Stimulated activated CD4-positive, alpha-beta T cell treated with anti-CD3 and anti-CD28 coated beads, TNF-alpha, amount 100 ng/mL, for 1 hour (primary cell): ENCODE data around the gene NASP.

Experiments used
- DNase-seq, 3 donors: peaks; one replicate each; pipeline ENCODE4 v3.0.0-alpha.2; 2020; ENCODE audit warnings: low read depth in 3 of 3, low spot score in 1 of 3

The NASP gene, protein sequence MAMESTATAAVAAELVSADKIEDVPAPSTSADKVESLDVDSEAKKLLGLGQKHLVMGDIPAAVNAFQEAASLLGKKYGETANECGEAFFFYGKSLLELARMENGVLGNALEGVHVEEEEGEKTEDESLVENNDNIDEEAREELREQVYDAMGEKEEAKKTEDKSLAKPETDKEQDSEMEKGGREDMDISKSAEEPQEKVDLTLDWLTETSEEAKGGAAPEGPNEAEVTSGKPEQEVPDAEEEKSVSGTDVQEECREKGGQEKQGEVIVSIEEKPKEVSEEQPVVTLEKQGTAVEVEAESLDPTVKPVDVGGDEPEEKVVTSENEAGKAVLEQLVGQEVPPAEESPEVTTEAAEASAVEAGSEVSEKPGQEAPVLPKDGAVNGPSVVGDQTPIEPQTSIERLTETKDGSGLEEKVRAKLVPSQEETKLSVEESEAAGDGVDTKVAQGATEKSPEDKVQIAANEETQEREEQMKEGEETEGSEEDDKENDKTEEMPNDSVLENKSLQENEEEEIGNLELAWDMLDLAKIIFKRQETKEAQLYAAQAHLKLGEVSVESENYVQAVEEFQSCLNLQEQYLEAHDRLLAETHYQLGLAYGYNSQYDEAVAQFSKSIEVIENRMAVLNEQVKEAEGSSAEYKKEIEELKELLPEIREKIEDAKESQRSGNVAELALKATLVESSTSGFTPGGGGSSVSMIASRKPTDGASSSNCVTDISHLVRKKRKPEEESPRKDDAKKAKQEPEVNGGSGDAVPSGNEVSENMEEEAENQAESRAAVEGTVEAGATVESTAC

DNA sequence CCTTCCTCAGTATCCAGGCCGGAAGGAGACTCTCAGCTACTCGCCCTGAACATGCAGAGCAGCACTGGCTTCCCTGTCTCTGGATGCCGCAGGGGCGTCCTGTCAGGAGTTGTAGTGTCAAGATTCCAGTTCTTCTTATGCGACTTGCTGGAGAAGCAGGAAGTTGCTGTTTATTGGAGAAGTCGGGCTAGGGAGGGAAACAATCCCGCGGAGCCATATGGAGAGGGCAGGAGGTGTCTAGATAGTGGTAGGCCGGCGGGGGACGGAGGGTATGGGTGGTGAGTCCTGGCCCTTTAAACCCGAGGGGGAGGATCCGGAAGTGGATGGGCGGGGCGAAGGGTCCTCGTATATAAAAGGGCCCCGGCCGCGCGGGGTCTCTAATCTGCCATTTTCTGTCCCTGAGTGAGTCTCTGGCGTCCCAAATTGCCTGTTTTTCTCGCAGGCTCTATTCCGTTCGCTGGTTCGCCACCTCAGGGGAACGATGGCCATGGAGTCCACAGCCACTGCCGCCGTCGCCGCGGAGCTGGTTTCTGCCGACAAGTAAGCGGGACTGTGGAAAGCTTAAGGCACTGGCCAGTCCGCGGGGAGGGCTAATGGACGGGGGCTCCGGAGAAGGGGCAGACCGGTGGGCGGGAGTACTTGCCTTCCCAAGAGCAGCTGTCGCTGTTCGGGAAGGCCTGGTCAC is at the start of gene NASP:
TSS of gene NASP (plus strand) at position 376 of the 685 bp plus-strand sequence. CDS start at position 482, 106 bp downstream.
- DNase-seq: peak; percentile 75 to 97 (median 86)

DNA sequence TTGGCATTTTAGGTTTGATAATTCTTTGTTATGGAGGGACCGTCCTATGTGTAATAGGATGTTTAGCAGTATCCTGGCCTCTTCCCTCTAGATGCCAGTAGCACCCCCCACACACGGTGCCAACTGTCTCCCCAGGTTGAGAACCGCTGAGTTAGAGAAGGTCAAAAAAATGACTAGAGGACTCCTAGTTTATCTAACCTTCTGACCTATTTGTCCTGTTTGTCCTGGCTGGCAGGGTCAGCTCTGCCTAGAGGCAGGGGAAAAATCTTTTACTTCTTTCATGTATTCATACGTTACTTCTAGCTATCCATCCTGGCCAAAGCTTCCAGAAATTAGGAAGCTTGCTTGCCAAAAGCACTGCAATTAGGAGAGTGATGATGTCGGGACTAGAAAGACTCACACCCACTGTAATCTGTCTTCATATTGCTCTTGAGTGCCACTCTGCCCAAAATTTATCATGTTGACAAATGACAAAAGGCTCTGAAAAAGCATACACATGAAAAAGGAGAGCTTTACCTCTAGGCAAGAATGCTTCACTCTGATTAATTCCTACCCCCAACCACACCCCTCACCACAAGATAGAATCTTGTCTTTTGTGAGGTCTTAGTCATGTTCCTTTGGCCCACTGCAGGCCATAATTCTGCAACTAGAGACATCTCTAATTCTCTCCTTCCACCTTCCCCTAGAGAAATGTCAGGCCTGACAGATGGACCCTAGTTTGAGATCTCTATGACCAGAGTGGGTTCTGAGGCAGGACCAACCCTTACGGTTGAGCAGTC is 47.7 kb upstream of the NASP start:
- no peak for DNase-seq

DNA sequence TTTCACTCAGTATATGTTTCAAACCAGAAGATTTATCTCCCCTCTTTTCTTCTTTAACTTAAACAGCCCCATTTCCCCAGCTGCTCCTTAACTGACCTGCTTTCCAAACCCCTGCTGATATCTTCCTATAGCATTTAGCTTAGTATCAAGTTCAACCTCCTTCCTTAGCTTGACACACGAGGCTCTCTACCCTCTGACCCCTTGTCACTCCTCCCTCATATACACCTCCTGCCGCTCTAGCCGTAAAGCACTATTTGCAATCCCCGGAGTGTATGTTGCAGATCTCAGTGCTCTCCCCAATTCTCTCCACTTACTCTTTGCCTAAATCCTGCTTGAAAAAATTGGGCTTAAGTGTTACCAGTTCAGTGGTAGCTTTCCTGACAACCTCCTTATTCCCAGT is 47.0 kb upstream of the NASP start:
- DNase-seq: no peak

DNA sequence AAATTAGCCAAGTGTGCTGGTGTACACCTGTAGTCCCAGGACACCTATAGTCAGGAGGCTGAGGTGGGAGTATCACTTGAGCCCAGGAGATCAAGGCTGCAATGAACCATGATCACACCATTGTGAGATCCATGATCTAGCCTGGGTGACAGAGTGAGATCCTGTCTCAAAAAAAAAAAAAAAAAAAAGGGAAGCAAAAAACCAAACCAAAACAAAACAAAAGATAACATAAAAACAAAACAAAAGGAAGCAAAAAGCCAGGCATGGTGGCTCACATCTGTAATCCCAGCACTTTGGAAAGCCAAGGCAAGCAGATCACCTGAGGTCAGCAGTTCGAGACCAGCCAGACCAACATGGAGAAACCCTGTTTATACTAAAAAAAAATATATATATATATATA is 42.6 kb upstream of the NASP start:
- DNase-seq: no peak

DNA sequence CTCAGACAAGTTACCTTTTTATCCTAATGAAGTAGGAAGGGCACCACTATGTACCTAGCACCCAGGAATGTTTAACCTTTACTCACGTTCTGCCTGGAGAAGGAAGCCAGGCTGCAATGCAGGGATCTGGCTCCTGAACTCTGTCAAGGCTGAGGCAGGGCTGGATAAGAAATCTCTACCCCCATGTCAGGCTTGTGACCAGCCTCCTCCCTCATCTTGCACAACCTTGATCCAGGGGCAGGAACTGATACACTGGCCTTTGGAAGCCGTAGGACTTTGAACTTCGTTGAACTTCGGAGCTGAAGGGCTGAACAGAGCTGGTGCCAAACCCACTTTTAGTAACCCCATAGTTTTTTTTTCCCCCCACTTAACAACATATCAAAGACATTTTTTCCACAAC is 41.2 kb upstream of the NASP start:
- no peak for DNase-seq

DNA sequence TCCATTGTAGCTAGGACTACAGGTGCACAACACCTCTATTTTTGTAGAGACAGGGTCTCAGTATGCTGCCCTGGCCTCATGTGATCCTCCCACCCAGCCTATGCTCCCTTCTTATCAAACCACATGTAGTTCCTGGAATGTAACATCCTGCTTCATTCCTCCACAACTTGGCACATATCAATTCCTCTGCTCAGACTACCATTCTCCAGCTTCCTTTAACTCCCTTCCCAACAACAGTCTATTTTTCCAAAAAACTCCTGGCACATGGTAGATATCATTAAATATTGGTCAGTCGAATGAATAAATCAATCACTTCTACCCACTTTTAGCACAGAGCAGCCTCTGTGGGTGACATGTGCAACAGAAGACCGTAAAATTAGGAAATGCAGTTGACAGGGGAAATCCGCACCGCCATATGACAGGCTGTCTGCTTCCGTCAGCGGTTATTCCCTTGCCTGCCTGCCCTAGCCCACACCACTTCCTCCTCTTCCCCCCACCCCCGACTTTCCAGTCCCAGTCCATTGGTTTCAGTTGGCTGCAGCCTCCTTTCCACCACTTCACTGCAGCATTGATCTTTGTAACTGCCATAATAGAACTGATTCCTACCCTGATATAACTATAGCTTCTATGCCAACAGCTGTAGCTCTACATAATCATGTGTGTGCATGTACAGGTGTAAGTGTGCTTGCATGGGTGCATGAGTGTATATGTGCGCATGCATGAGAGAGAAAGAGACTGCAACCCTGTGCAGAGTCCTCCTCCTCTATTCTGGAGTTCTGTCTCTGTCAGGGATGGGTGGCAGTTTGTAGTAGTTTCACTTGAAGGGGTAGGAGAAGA is 40.0 kb upstream of the NASP start:
- peak; percentile 35 to 65 (median 51) for DNase-seq

DNA sequence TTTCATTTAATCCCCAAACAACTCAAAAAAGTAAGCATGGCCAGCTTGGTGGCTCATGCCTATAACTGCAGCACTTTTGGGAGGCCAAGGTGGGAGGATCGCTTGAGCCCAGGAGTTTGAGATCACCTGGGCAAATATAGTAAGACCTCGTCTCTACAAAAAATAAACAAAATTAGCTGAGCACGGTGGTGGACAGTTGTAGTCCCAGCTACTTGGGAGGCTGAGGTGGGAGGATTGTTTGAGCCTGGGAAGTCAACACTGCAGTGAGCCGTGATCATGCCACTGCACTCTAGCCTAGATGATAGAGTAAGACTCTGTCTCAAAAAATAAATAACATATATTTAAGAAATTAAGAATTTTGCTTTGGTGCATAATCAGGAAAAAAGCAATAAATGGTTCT is 39.3 kb upstream of the NASP start:
- DNase-seq: no peak

DNA sequence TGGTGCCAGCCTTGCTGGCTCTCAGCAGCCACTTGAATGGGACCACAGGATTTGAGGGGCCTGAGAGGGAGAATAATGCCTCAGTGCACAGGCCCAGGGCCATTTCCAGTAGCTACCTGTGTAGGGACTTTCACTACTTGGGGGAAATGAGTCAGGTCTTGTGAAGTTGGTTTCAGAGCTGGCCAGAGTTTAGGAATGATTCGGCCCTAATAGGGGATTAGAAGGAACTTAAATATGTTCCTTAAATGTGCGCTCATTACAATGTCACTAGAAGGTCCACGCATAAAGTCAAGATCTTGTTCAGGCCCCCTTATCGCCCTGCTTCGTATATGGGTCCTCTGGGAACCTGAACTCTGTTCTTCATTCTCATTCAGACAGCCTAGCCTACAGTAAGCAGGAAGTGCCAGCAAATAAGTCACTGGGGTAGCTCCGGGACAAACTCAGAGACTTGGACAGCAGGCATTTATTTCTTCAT is 38.8 kb upstream of the NASP start:
- no peak for DNase-seq

DNA sequence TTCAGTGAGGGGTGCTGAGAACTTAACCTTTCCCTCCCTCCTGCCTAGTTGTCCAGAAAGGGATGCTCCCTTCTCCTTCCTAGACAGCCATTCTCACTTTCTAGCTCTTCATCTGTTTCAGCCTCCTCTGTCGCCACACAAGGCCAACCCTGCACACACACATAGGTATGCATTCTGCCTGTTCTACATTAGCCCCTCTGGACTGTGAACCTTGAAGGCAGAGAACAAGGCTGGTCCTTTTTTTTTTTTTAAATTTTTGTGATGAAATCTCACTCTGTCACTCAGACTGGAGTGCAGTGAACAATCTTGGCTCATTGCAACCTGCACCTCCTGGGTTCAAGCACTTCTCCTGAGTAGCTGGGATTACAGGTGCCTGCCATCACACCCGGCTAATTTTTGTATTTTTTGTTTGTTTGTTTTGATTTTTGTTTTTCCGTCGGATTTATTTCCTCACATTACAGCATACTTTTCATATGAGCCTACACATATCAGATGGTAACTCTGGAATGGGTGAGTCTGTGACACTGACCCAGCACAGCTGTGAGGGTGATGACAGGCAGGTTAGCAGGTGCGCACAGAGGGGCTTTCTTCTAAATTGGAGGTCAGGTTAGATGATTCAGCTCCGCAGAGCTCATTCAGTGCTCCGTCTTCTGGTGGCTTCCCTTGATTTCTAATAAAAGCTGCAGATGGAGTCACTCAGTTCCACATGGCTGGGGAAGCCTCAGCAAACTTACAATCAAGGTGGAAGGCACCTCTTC is 38.1 kb upstream of the NASP start:
- DNase-seq: no peak

DNA sequence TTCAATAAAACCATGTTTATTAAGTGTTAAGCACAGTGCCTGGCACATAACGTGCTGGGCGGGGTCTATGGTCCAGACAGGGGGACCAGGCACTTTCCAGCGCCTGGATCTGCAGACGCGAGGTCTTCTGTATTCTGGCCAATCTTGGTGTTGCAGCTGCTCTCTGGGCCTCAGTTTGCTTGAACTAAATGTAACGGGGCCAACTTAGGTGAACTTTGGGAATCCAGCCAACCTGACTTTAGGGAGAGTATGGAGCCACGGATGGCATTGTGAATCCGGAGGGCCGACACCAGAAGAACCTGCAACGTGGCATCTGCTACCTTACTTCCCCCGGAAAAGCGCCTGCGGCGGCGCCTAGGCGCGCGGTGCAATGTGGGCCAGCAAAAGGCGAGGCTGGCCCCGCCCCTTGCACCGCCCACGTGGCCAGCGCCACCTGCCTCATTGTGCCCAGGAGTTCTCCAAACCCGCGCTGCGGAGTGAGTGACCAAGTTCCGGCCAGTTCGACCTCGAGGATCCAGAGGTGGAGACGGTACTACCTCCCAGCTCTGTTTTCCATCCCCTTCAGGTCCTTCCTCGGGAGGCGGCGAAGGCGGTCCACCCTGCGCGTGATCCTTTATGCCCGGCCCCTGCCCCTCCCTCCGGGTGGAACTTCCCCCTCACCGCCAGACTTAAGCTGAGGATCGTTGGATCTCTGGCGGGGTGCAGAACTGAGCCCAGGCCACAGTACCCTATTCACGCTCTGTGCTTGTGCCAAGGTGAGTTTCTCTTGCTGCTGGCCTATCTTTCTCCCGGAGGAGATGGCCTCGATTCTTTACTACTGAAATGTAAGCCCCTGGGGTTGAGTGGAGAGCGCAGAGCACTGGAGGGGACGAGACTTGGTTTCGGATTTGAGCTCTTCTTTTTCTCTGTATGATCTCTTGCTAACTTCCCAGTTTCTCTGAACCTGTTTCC is 33.2 kb upstream of the NASP start, which contains the start of gene AKR1A1:
TSS of gene AKR1A1 (plus strand) at position 426 of the 951 bp plus-strand sequence. CDS start 10,969 bp downstream, outside the sequence.
- peak; percentile 56 to 86 (median 68) for DNase-seq

DNA sequence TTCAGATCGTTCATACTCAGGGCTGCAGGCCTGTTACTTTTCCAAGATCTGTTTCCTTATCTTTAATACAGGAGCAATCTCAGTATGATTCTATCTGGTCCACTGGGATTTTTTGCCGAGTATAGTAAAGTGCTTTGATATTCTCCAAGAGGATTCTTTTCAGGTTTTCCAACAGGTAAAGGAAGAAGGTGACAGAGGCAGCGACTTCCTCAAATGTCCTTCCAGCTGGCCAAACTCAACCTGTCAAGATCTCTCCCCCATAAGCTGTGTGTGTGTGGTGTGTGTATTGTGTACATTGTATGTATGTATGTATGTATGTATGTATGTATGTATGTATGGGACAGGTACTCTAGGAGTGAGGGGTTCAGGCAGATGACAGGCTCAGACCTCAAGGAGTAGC is 32.2 kb upstream of the NASP start:
- DNase-seq: no peak

DNA sequence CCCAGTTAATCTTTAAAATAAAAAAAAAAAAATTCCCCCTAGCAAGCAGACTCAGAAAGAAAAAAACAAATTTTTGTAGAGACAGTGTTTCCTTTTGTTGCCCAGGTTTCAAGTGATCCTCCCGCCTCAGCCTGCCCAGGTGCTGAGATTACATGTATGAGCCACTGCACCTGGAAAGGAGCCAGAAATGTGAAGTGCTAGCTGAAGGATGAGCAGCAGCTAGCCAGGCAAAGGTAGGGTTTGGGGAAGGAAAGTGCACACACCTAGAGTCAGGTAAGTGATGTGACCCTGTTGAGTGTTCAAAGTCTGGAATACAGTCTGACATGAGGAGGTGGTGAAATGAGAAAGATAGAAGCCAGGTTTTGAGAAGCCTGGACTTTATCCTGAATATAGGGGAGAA is 31.5 kb upstream of the NASP start:
- DNase-seq: no peak

DNA sequence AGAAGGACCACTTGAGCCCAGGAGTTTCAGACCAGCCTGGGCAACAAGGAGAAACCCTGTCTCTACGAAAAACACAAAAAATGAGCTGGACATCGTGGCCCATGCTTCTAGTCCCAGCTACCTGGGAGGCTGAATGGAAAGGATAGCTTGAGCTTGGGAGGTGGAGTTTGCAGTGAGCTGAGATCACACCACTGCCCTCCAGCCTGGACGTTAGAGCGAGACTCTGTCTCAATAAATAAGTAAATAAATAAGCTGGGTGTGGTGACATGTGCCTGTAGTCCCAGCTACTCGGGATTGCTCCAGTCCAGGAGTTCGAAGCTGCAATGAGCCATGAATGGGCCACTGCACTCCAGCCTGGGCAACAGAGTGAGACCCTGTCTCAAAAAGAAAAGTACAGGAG is 29.6 kb upstream of the NASP start:
- DNase-seq: no peak

DNA sequence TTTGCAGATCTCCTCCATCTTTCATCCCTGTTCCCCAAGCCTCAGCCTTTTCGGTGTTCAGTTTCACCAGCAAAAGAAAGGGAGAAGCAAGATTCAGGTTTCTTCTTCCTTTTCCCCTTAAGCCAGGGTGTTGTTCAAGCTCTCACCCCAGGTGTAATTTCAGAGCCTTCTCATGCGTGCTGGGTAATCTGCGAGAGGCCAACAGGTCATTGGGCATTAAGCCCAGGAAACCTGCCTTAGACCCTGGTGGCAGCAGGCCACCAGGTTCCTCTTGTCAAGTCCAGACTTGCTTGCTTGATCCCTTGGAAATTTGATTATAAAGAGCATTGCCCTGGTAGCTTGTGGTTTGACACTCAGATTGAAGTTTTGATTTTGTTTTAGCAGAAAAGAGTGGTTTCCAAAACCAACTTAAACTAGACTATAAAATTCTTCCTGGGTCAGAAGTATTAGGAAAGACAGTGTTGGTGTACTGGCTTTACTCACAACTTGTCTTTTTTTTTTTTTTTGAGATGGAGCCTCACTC is 26.4 kb upstream of the NASP start:
- DNase-seq: no peak

DNA sequence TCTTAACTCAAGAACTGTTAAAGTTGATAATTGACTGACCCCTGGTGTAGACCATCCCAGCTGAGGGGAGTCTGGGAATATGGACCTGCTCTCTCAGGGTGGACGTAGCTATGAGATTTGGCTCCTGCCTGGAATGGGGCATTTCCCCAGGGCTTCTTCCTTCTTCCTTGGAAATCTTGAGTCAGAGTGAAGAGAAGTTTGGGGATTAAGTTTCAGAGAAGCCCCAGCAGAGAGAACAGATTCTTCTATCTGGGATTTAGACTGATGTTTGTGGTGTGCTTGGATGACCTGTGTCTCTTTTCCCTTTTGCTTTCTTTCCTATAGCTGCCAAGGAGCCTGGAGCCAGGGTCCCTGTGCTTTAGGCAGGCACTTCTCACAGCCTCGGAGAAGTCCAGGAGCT is 20.0 kb upstream of the NASP start:
- DNase-seq: no peak

DNA sequence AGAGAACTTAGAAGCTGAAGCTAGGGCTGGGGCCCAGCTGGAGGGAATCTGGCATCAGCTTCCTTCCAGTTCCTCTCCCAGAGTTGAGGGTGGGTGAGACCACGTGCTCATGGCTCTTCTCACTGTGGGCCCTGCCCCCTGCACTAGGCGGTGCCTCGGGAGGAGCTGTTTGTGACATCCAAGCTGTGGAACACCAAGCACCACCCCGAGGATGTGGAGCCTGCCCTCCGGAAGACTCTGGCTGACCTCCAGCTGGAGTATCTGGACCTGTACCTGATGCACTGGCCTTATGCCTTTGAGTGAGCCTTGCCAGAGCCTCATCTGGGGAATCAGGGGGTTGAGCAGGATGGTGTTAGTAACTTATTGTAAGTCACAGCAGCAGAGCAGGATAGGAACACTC is 17.1 kb upstream of the NASP start:
- no peak for DNase-seq

DNA sequence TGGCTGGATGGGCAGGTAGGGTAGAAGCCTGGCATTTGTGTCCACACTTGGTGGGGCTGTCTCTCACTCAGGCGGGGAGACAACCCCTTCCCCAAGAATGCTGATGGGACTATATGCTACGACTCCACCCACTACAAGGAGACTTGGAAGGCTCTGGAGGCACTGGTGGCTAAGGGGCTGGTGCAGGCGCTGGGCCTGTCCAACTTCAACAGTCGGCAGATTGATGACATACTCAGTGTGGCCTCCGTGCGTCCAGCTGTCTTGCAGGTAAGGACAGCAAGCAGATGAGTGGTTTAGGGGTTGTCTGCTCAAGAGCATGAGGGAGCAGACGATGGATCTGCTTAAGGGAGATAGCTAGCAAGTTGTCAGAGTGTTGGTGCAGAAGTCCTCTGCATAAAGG is 15.9 kb upstream of the NASP start:
- DNase-seq: no peak

DNA sequence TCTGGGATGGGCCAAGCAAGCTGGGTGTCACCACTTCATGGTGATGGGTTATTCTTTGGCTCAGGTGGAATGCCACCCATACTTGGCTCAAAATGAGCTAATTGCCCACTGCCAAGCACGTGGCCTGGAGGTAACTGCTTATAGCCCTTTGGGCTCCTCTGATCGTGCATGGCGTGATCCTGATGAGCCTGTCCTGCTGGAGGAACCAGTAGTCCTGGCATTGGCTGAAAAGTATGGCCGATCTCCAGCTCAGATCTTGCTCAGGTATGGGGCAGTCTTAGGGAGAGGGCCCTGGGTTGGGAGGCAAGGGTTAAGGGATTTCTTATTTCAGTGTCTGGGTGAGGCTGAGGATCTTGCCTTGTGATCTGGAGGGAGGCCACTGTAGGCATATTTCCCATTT is 15.4 kb upstream of the NASP start:
- no peak for DNase-seq
